ENCODE data around the gene ROR2.

Gene ROR2

DNA sequence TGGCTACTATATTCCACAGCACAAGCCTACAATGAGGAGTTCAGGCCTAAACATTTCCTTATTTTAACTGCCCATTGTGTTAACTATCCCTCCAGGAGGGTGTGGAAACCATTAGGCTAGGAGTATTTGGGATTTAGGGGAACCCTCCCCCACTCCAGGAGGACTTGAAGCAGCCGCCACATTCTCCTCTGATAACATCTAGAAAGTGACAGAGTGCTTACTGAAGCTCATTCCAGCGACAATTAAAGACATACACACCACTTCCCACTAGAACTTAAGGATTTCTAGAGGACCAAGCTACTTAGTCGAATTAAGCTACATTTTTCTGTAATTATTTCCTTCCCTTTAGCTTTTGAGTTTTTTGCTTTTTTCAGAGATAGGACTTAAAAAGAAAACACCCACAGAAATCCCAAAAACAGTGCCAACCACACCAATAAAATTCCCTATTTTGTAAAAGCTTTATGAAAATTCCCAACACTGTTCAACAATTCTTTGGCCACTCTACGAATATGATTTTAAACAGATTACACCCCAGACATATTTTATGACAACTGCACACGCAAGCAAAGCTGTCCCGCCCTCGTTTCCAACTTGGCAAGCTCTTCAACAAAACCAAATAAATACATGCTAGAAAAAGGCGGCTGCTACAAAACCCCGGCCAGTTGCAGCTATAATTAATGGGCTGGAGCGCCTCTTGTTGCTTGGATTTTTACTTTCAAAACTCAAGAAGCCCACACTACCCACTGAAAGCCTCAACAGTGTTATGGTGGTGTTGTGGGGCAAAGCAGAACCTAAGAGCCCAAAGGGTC is 4.5 kb downstream of the ROR2 start:
- H3K9me3 ChIP-seq (ENCODE audit: low read length) = no peaks in the 10 kb centered on the region
- peaks cover 11% of the 10 kb centered on the region for H3K27me3 ChIP-seq (ENCODE audit: insufficient read depth, low read length)
- H2AFZ ChIP-seq (ENCODE audit: low read depth, low read length) = no peak overlapping the region
- no peaks in the 10 kb centered on the region for H3K36me3 ChIP-seq (ENCODE audit: insufficient read depth, low read length)
- H3K4me3 ChIP-seq (ENCODE audit: low read length) = no peak overlapping the region
- H3K4me1 ChIP-seq (ENCODE audit: insufficient read depth, low read length) = peaks cover 8% of the 10 kb centered on the region

DNA sequence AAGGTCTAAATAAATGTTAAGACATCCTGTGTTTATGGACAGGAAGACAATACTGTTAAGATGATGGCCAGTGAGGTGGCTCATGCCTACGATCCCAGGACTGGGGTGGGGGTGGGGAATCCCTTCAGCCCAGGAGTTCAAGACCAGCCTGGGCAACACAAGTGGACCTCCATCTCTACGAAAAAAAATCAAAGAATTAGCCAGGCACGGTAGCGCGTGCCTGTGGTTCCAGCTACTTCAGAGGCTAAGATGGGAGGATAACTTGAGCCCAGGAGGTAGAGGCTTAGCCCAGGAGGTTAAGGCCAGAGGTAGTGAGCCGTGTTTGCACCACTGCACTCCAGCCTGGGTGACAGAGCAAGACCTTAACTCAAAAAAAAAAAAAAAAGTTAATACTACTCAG is 5.3 kb downstream of the ROR2 start:
- Histone ChIP-seq H3K36me3 (ENCODE audit: insufficient read depth, low read length) (no peaks in the 10 kb centered on the region), H3K27me3 (ENCODE audit: insufficient read depth, low read length) (peaks cover 10% of the 10 kb centered on the region), H3K4me3 (ENCODE audit: low read length) (no peak overlapping the region)

DNA sequence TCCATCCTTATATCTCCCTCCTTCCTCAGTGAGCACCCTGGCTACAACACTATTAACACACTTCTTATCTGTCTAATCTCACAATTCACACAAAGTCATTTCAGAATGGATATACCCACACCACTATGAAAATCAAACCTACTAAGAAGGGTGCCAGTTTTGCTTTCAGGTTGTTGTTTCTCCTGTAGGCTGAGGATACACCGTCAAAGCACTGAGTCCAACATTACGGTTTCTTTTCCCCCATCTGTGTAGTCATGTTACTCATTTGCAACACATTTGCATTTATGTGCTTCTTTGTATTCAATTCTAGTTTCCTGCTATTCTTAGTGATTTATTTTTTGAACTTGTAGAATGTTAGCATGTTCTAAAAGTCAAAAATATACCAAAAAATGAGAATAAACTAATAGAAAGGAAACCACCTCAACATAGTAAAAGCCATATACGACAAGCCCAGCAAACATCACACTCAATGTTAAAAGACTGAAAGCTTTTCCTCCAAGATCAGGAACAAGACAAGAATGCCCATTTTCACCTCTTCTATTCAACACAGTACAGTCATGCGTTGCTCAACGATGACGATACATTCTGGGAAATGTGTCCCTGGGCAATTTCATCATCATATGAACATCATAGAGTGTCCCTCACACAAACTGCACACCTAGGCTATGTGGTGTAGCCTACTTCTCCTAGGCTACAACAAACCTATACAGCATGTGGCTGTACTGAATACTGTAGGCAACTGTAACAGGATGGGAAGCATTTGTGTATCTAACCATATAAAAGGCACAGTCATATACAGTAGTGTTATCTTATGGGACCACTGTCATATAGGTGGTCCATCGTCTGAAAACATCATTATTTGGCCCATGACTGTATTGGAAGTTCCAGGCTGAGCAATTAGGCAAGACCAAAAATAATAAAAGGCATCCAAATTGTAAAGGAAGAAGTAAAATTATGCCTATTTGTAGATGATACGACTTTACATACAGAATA is 6.3 kb downstream of the ROR2 start:
- Histone ChIP-seq H2AFZ (ENCODE audit: low read depth, low read length) (no peak overlapping the region), H3K9me3 (ENCODE audit: low read length) (no peaks in the 10 kb centered on the region), H3K36me3 (ENCODE audit: insufficient read depth, low read length) (no peaks in the 10 kb centered on the region), H3K4me1 (ENCODE audit: insufficient read depth, low read length) (peaks cover 5% of the 10 kb centered on the region), H3K27me3 (ENCODE audit: insufficient read depth, low read length) (peaks cover 5% of the 10 kb centered on the region), H3K4me3 (ENCODE audit: low read length) (no peak overlapping the region)

More for the DNA sequence above, 5.3 kb downstream of the ROR2 start:
- Histone ChIP-seq H2AFZ (ENCODE audit: low read depth, low read length) (no peak overlapping the region), H3K9me3 (ENCODE audit: low read length) (no peaks in the 10 kb centered on the region), H3K4me1 (ENCODE audit: insufficient read depth, low read length) (peaks cover 5% of the 10 kb centered on the region)

DNA sequence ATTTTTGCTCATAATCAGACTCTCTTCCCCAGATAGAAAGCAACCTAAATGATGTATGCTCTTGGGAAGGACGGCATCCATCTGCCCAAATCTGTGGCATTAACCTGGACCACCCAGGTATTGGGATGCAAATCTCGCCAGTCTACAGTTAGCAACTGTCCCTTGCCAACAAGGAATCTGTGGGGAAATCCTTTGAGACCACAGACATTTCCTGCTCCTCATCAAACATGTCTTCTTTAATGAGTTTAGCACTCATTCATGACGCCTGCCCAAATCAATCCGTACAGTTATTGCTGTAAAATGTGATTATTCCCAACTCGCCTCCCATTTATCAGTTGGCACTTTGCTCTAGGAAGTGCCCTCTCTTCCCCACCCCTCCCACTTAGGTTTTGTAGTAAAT is 7.8 kb downstream of the ROR2 start:
- no peaks in the 10 kb centered on the region for H3K9me3 ChIP-seq (ENCODE audit: low read length)
- no peaks in the 10 kb centered on the region for H3K4me1 ChIP-seq (ENCODE audit: insufficient read depth, low read length)
- no peaks in the 10 kb centered on the region for H3K36me3 ChIP-seq (ENCODE audit: insufficient read depth, low read length)
- H2AFZ ChIP-seq (ENCODE audit: low read depth, low read length) = no peak overlapping the region
- no peaks in the 10 kb centered on the region for H3K27me3 ChIP-seq (ENCODE audit: insufficient read depth, low read length)
- no peak overlapping the region for H3K4me3 ChIP-seq (ENCODE audit: low read length)

DNA sequence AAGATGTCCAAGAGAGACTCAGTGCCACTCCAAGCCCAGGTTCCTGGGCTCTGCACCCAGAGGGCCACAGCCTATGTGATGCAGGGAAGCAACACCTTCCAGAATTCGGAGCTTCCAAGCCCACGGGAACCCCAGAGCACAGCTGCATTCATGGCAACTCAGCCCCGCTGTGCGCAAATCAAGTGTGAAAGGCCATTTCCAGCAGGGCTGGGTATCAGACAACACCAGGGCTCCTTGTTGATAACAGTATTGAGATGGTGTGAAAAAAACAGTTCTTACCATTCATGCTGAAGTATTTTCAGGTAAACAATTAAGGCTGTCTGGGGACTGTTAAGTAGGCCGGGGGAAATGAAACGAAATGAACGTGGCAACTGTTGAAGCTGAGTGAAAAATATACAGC is 10.1 kb downstream of the ROR2 start:
- no peaks in the 10 kb centered on the region for H3K9me3 ChIP-seq (ENCODE audit: low read length)
- no peaks in the 10 kb centered on the region for H3K27me3 ChIP-seq (ENCODE audit: insufficient read depth, low read length)
- no peak overlapping the region for H2AFZ ChIP-seq (ENCODE audit: low read depth, low read length)
- H3K4me3 ChIP-seq (ENCODE audit: low read length) = no peak overlapping the region
- no peaks in the 10 kb centered on the region for H3K4me1 ChIP-seq (ENCODE audit: insufficient read depth, low read length)
- no peaks in the 10 kb centered on the region for H3K36me3 ChIP-seq (ENCODE audit: insufficient read depth, low read length)

DNA sequence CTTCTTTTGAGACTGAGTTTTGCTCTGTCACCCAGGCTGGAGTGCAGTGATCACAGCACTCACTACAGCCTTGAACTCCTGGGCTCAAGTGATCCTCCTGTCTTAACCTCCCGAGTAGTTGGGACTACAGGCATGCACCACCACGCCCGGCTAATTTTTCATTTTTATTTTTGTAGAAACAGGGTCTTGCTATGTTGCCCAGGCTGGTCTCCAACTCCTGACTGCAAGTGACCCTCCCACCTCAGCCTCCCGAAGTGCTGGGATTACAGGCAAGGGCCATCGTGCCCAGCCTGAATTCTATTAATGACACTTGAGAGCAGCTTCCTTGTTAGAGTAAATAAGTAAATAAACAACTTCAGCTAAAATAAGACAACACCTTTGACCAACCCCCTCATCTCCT is 12.3 kb downstream of the ROR2 start:
- H3K4me1 ChIP-seq (ENCODE audit: insufficient read depth, low read length) = no peaks in the 10 kb centered on the region
- no peaks in the 10 kb centered on the region for H3K9me3 ChIP-seq (ENCODE audit: low read length)
- no peak overlapping the region for H3K4me3 ChIP-seq (ENCODE audit: low read length)
- no peak overlapping the region for H2AFZ ChIP-seq (ENCODE audit: low read depth, low read length)
- no peaks in the 10 kb centered on the region for H3K36me3 ChIP-seq (ENCODE audit: insufficient read depth, low read length)
- no peaks in the 10 kb centered on the region for H3K27me3 ChIP-seq (ENCODE audit: insufficient read depth, low read length)

DNA sequence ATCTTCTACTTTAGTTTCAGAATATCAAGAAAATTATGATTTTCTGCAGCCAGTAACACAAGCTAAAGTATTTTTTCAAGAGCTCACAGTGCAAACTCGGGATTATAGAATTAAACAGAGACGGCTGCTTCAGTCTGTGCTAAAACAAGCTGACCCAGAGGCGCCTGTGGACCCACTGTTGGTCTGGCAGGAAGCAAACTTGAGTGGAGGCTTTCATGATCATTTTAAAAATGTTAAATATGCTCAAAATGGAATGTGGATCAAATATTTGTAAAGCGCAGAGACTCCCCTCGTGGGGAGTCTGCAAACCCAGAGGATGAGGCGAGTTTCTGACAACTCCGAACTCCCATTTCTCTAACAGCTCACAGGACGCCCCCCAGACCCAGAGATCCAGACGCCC is 13.0 kb downstream of the ROR2 start:
- no peaks in the 10 kb centered on the region for H3K4me1 ChIP-seq (ENCODE audit: insufficient read depth, low read length)
- H3K27me3 ChIP-seq (ENCODE audit: insufficient read depth, low read length) = no peaks in the 10 kb centered on the region
- H3K36me3 ChIP-seq (ENCODE audit: insufficient read depth, low read length) = no peaks in the 10 kb centered on the region
- no peaks in the 10 kb centered on the region for H3K9me3 ChIP-seq (ENCODE audit: low read length)
- H2AFZ ChIP-seq (ENCODE audit: low read depth, low read length) = no peak overlapping the region
- no peak overlapping the region for H3K4me3 ChIP-seq (ENCODE audit: low read length)

DNA sequence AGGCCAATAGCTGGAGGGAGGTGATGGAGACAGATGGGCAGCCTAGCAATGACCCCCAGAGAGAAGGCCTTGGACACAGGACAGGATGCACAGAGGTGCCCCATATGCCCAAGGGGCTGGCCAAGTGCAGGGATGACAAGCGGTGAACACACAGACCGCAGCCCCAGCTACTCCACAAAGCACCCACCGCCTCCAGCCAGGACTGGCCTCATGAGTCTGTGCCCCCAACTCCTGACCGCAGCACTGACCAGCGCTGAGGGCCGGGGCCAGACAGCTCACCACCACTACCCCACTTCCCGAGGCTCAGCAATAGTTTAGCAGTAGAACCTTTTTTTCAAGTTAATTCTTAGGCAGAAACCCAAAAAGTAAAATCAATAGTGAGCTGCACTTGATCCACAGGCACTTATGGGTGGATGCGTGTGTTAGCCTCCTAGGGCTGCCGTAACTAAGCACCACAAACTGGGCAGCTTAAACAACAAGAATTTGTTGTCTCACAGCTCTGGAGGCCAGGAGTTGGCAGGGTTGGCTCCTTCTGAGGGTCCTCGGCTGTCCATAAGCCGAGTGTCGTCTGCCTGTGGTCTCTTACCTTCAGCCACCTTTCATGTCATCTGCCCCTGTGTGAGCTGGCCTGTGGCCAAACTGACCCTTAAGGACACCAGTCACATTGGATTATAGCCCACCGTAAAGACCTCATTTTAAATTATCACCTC is 14.1 kb downstream of the ROR2 start:
- H3K27me3 ChIP-seq (ENCODE audit: insufficient read depth, low read length) = no peaks in the 10 kb centered on the region
- H3K9me3 ChIP-seq (ENCODE audit: low read length) = no peaks in the 10 kb centered on the region
- H3K36me3 ChIP-seq (ENCODE audit: insufficient read depth, low read length) = no peaks in the 10 kb centered on the region
- no peak overlapping the region for H3K4me3 ChIP-seq (ENCODE audit: low read length)
- H3K4me1 ChIP-seq (ENCODE audit: insufficient read depth, low read length) = no peaks in the 10 kb centered on the region
- H2AFZ ChIP-seq (ENCODE audit: low read depth, low read length) = no peak overlapping the region

DNA sequence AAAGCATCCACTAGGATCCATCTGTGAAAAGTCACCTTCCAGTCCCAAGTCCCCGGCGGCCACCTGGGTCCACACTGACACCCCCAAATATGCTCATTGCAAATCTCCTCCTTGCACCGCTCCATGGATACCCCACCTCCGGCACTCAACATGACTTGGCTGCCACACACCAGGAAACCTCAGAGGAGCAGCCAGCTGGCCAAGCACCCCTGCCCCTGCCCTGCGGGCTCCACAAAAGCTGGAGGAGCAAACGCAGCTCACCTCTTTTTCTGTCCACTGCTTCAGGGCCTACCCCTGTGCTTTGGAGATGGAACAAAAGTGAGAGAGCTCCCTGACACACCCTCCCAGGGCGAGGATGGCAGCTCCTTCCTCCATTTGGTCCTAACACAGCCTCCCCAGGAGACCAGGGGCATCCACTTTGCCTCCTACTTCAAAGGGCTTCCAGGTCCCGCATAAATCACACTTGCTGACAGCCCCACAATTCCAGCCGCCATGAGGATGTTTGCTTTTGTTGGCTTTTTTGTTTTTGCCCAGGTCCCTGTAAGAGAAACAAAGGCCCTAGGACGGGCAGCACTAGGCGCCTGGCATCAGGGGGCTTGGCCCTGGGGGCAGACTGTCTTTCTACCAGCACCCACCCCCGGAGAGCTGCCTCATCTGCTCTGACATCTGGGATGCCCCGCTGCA is 14.8 kb downstream of the ROR2 start:
- Histone ChIP-seq H3K9me3 (ENCODE audit: low read length) (peaks cover 4% of the 10 kb centered on the region), H3K4me1 (ENCODE audit: insufficient read depth, low read length) (no peaks in the 10 kb centered on the region), H3K36me3 (ENCODE audit: insufficient read depth, low read length) (no peaks in the 10 kb centered on the region), H3K27me3 (ENCODE audit: insufficient read depth, low read length) (no peaks in the 10 kb centered on the region), H3K4me3 (ENCODE audit: low read length) (no peak overlapping the region), H2AFZ (ENCODE audit: low read depth, low read length) (no peak overlapping the region)

DNA sequence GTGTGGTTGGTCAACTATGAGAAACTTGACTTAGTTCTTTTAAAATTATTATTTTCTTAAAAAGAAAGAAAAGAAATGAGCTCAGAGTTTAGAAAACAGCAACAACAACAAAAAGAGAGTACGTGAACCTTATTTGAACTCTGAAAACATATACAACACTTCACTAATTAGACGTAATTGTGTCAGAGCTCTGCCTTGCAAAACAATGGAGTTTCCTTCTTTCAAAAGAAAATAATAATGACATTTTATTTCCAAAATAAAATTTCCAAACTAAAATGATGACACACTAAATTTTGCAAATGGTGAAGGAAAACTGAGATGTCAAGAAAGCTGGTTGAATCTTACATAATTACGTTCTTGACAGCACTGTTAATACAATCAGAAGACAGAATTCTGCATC is 15.4 kb downstream of the ROR2 start:
- Histone ChIP-seq H3K4me3 (ENCODE audit: low read length) (no peak overlapping the region), H2AFZ (ENCODE audit: low read depth, low read length) (no peak overlapping the region), H3K36me3 (ENCODE audit: insufficient read depth, low read length) (no peaks in the 10 kb centered on the region), H3K27me3 (ENCODE audit: insufficient read depth, low read length) (no peaks in the 10 kb centered on the region), H3K4me1 (ENCODE audit: insufficient read depth, low read length) (no peaks in the 10 kb centered on the region), H3K9me3 (ENCODE audit: low read length) (peaks cover 4% of the 10 kb centered on the region)

DNA sequence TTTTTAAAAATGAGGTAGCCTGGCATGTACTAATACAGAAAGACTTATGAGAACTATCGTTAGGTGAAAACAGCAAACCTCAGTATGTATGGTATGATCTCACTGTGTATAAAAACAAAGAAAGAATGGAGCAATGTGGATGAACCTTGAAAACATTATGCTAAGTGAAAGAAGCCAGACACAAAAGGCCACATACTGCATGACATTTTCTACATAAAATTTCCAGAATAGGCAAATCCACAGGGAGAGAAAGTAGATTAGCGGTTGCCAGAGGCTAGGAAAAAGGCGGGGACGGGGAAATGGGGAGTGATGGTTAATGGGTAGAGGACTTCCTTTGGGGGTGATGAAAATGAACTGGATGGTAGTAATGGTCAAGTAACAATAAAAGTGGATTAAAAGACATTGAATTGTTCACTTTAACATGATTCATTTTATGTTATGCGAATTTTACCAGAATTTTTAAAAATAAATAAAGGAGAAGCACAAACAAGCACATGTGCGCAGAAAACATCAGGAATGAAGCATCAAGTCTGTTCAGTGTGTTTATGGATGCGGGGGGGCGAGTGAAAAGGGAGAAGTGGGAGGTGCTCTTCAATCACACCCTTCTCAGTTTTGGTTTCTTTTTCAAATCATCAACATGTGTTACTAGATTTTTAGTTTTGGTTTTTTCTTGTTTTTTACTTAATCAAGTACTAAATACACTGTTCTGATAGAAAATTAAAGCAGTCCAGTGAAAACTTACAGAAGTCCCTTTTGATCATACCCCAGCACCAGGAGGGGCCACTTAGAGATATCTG is 16.3 kb downstream of the ROR2 start:
- Histone ChIP-seq H3K4me3 (ENCODE audit: low read length) (no peak overlapping the region), H3K4me1 (ENCODE audit: insufficient read depth, low read length) (no peaks in the 10 kb centered on the region), H3K27me3 (ENCODE audit: insufficient read depth, low read length) (no peaks in the 10 kb centered on the region), H3K36me3 (ENCODE audit: insufficient read depth, low read length) (no peaks in the 10 kb centered on the region), H2AFZ (ENCODE audit: low read depth, low read length) (no peak overlapping the region), H3K9me3 (ENCODE audit: low read length) (peaks cover 8% of the 10 kb centered on the region)

DNA sequence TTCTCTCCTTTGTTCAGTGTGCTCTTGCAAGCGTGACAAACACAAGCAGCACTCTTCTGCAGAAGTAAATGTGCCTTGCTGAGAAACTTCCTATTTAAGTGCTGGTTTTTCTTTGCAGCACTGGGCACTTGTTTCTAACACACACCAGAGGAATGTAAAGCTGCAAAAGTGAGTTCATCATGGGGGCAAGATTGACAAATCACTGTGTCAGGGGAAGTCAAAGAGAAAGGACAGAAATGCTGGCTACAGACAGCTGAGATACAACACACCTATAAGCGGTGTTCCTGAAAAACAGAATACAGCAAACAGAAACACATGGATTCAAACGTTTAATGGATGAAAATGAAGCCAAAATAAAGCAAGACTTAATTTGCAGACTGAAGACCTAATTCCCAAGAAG is 19.6 kb downstream of the ROR2 start:
- no peak overlapping the region for H3K4me3 ChIP-seq (ENCODE audit: low read length)
- H2AFZ ChIP-seq (ENCODE audit: low read depth, low read length) = no peak overlapping the region
- H3K27me3 ChIP-seq (ENCODE audit: insufficient read depth, low read length) = no peaks in the 10 kb centered on the region
- H3K36me3 ChIP-seq (ENCODE audit: insufficient read depth, low read length) = no peaks in the 10 kb centered on the region
- H3K4me1 ChIP-seq (ENCODE audit: insufficient read depth, low read length) = no peaks in the 10 kb centered on the region
- H3K9me3 ChIP-seq (ENCODE audit: low read length) = peaks cover 8% of the 10 kb centered on the region
